GM12892 (cell line): ENCODE results near the gene DIPK1C.

Experiments used
- POLR2A ChIP-seq: IDR thresholded peaks from 2 replicates; pipeline ENCODE4 v1.6.1; 2011; ENCODE audit warnings: low read depth, low read length, control low read depth
- POLR2AphosphoS5 ChIP-seq: IDR thresholded peaks from 2 replicates; pipeline ENCODE4 v1.6.1; 2011; ENCODE audit warnings: low read depth, low read length, control low read depth

DNA sequence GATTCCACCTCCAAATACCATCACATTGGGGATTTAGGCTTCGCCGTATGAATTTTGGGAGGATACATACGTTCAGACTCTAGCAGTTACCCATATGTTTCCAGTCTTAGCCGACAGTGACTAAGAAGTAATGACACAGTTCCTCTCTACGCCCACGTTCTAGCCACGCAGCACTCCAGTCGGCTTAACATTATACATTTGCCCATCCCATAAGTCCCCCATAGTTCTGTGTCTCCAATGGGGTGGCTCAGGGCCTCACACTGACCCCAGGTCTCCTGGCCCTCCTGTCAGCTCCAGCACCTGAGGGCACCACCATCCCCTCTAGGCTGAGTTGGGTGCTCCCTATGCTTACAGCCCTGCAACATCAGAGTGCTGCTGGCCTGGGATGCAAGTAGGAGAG lies 20.7 kb upstream of the DIPK1C start:
- no peak for TF ChIP-seq POLR2AphosphoS5
- TF ChIP-seq POLR2A: no peak
